ENCODE results near the gene SIX3. TPM values are rescaled to one million over a fixed set of nuclear protein-coding genes. Genes with fewer than 3 reads are reported as not detected.

Gene SIX3
- total and polyA plus RNA-seq, 2 of the 4 experiments (the other 2 are of a cell fraction), result not detected

GRCh38 chr2:44927985-44928482 is 13.5 kb upstream of the SIX3 start:
- POLR2A ChIA-PET (ENCODE audit: unreplicated experiment), result no interaction called here
- H3K27me3 ChIP-seq (ENCODE audit: control insufficient read depth, insufficient read depth, low read length), result peaks cover 82% of the 10 kb centered on the region
- CTCF ChIA-PET, result interaction anchor here (0.6 kb wide), 1 partner anchor 33 kb away, joined by 3 read pairs; no protein-coding TSS in a partner anchor
- DNase-seq (no peak), ATAC-seq (ENCODE audit: low read depth) (no peak)
- in situ Hi-C loops (cut with MboI; ENCODE audit: low sequenced_read_pairs) (no loop called here), dilution Hi-C loops (cut with HindIII; ENCODE audit: low sequenced_read_pairs, unreplicated experiment) (no loop called here), intact Hi-C loops (cut with micrococcal nuclease) (no loop called here)
- no peaks in the 10 kb centered on the region for H3K36me3 ChIP-seq (ENCODE audit: control insufficient read depth, insufficient read depth, low read length)
- H3K4me3 ChIP-seq (ENCODE audit: insufficient read depth, low read depth, low read length), result no peak overlapping the region
- no peak overlapping the region for H4K5ac ChIP-seq (ENCODE audit: low read depth, low read length)
- no peak overlapping the region for H3K23ac ChIP-seq (ENCODE audit: low read depth, low read length)
- H3K18ac ChIP-seq (ENCODE audit: low read depth, low read length), result no peak overlapping the region
- no peak overlapping the region for H3K27ac ChIP-seq (ENCODE audit: insufficient read depth, low read length)
- no peaks in the 10 kb centered on the region for H3K79me1 ChIP-seq (ENCODE audit: low read depth in 1 of 2, low read length in 2 of 2)
- H3K9ac ChIP-seq (ENCODE audit: low read depth, low read length), result no peak overlapping the region
- TF ChIP-seq USF2 (IDR thresholded peaks at IDR 0.05; ENCODE audit: low read depth, low read length) (no peak), POLR2A (IDR thresholded peaks at IDR 0.05; ENCODE audit: low read depth, low read length) (no peak), SMC3 (IDR thresholded peaks at IDR 0.05; ENCODE audit: low read depth, low read length) (no peak), NFE2L2 (IDR thresholded peaks at IDR 0.05; ENCODE audit: low read depth, low read length) (no peak)
- no peak overlapping the region for H3K14ac ChIP-seq (replicated peaks; ENCODE audit: low read depth, low read length)
- H3K4ac ChIP-seq (ENCODE audit: low read depth, low read length), result no peak overlapping the region
- no peaks in the 10 kb centered on the region for H4K20me1 ChIP-seq (ENCODE audit: insufficient read depth, low read length)
- 4% methylated on average over 11 of the region's 36 CpGs; no CpG with 5 or more reads in 1 of the 2 experiments for WGBS, 2 experiments (ENCODE audit: extremely low coverage in 2 of 2, insufficient read length in 1 of 2)
- H3K4me2 ChIP-seq (ENCODE audit: low read depth, low read length), result no peak overlapping the region
- H3K9me3 ChIP-seq (ENCODE audit: control insufficient read depth, insufficient read depth, low read length), result peaks cover 2% of the 10 kb centered on the region
- H3K56ac ChIP-seq (ENCODE audit: extremely low read depth, insufficient read depth, low read length), result no peak overlapping the region
- no peak overlapping the region for H4K91ac ChIP-seq (ENCODE audit: insufficient read depth, low read depth, low read length)
- H3K9me1 ChIP-seq (ENCODE audit: insufficient read depth, low read length), result no peaks in the 10 kb centered on the region
- H3K4me1 ChIP-seq (ENCODE audit: control insufficient read depth, insufficient read depth, low read length), result no peaks in the 10 kb centered on the region
- H2BK120ac ChIP-seq (ENCODE audit: low read depth, low read length), result no peak overlapping the region
- H2AFZ ChIP-seq (replicated peaks; ENCODE audit: low read length, poor library complexity), result no peak overlapping the region
- no peak overlapping the region for H2AK5ac ChIP-seq (ENCODE audit: low read depth, low read length)
- H2BK20ac ChIP-seq (ENCODE audit: low read depth, low read length), result no peak overlapping the region
- H2BK5ac ChIP-seq (ENCODE audit: low read depth, low read length, poor library complexity, severe bottlenecking), result no peak overlapping the region
- no peak overlapping the region for H2BK15ac ChIP-seq (ENCODE audit: low read depth, low read length)
- no peak overlapping the region for H4K8ac ChIP-seq (ENCODE audit: low read depth in 2 of 2, low read length in 2 of 2)
- H2AK9ac ChIP-seq (replicated peaks; ENCODE audit: low read depth, low read length, poor library complexity), result no peak overlapping the region
- no TSS peak for BruUV-seq (replicated peaks)
